ENCODE data around the gene PRKG1.

PRKG1 gene

GRCh38 chr10:51658000-51658399, 583.7 kb downstream of the PRKG1 start:
- no peak overlapping the region for H3K4me3 ChIP-seq (ENCODE audit: low read depth, low read length)
- no peak for TF ChIP-seq CTCF (IDR thresholded peaks at IDR 0.05; ENCODE audit: low read depth, low read length)
- no peaks in the 10 kb centered on the region for H3K36me3 ChIP-seq
- DNase-seq = no peak
- H3K27me3 ChIP-seq (ENCODE audit: insufficient read depth, low read depth, severe bottlenecking) = no peaks in the 10 kb centered on the region
- H3K9me3 ChIP-seq (ENCODE audit: severe bottlenecking) = no peaks in the 10 kb centered on the region
- no peak overlapping the region for H3K27ac ChIP-seq

GRCh38 chr10:51659344-51659743, 585.1 kb downstream of the PRKG1 start:
- TF ChIP-seq CTCF (IDR thresholded peaks at IDR 0.05; ENCODE audit: low read depth, low read length) = no peak
- no peaks in the 10 kb centered on the region for H3K27me3 ChIP-seq (ENCODE audit: insufficient read depth, low read depth, severe bottlenecking)
- no peak overlapping the region for H3K27ac ChIP-seq
- no peaks in the 10 kb centered on the region for H3K36me3 ChIP-seq
- no peaks in the 10 kb centered on the region for H3K9me3 ChIP-seq (ENCODE audit: severe bottlenecking)
- no peak overlapping the region for H3K4me3 ChIP-seq (ENCODE audit: low read depth, low read length)
- no peak for DNase-seq

GRCh38 chr10:51663086-51663485, 588.8 kb downstream of the PRKG1 start:
- no peak overlapping the region for H3K4me3 ChIP-seq (ENCODE audit: low read depth, low read length)
- TF ChIP-seq CTCF (IDR thresholded peaks at IDR 0.05; ENCODE audit: low read depth, low read length) = no peak
- no peaks in the 10 kb centered on the region for H3K27me3 ChIP-seq (ENCODE audit: insufficient read depth, low read depth, severe bottlenecking)
- H3K27ac ChIP-seq = no peak overlapping the region
- DNase-seq = no peak
- H3K9me3 ChIP-seq (ENCODE audit: severe bottlenecking) = no peaks in the 10 kb centered on the region
- no peaks in the 10 kb centered on the region for H3K36me3 ChIP-seq

GRCh38 chr10:51666456-51666855, 592.2 kb downstream of the PRKG1 start:
- DNase-seq = no peak
- no peak overlapping the region for H3K4me3 ChIP-seq (ENCODE audit: low read depth, low read length)
- TF ChIP-seq CTCF (IDR thresholded peaks at IDR 0.05; ENCODE audit: low read depth, low read length) = no peak
- H3K9me3 ChIP-seq (ENCODE audit: severe bottlenecking) = no peaks in the 10 kb centered on the region
- no peaks in the 10 kb centered on the region for H3K36me3 ChIP-seq
- no peak overlapping the region for H3K27ac ChIP-seq
- H3K27me3 ChIP-seq (ENCODE audit: insufficient read depth, low read depth, severe bottlenecking) = no peaks in the 10 kb centered on the region

GRCh38 chr10:51667678-51668335, 593.5 kb downstream of the PRKG1 start:
- Histone ChIP-seq H3K9me3 (ENCODE audit: severe bottlenecking) (no peaks in the 10 kb centered on the region), H3K4me3 (ENCODE audit: low read depth, low read length) (no peak overlapping the region), H3K27me3 (ENCODE audit: insufficient read depth, low read depth, severe bottlenecking) (no peaks in the 10 kb centered on the region), H3K36me3 (no peaks in the 10 kb centered on the region), H3K27ac (no peak overlapping the region)
- no peak for TF ChIP-seq CTCF (IDR thresholded peaks at IDR 0.05; ENCODE audit: low read depth, low read length)
- no peak for DNase-seq

- no peak overlapping the region for H3K4me3 ChIP-seq (ENCODE audit: low read depth, low read length)
- H3K27me3 ChIP-seq (ENCODE audit: insufficient read depth, low read depth, severe bottlenecking) = no peaks in the 10 kb centered on the region
- H3K36me3 ChIP-seq = no peaks in the 10 kb centered on the region
- no peak for TF ChIP-seq CTCF (IDR thresholded peaks at IDR 0.05; ENCODE audit: low read depth, low read length)
- no peak overlapping the region for H3K27ac ChIP-seq
- no peaks in the 10 kb centered on the region for H3K9me3 ChIP-seq (ENCODE audit: severe bottlenecking)
- DNase-seq = no peak
Observed at GRCh38 chr10:51668336-51668689, 594.0 kb downstream of the PRKG1 start.

Measured in WERI-Rb-1 (cell line).